Urothelium cell line (cell line): Measurements from ENCODE around the gene SPACA7.

ENCODE experiments used
- DNase-seq: peaks from one replicate; pipeline ENCODE4 v3.0.0; 2011; ENCODE audit warnings: low spot score, mixed read lengths
- FAIRE-seq: peaks from 2 replicates; lab custom pipeline; 2011; peaks lifted over from hg19 to GRCh38; lab: Jason Lieb, UNC

The SPACA7 gene

DNA sequence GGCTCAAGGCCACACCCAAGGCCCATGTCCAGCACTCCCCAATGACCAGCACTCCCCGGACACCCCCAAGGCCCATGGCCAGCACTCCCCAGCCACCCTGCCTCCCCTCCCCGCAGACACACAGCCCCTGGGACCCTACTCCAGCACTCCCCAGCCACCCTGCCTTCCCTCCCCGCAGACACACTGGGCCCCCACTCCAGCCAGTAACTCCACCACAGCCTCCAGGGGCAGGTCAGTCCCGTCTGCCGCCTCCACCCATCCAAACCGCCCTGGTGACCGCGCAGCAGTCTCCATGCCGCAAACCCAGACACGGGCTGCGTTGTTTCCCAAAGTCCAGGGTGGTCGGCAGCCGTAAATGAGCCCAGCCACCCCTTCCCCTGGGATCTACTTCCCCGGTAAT is 70.7 kb downstream of the SPACA7 start:
- FAIRE-seq (no peak), DNase-seq (no peak)

- DNase-seq (no peak), FAIRE-seq (no peak)
Measured at GRCh38 chr13:112447306-112447705, 71.2 kb downstream of the SPACA7 start.

DNA sequence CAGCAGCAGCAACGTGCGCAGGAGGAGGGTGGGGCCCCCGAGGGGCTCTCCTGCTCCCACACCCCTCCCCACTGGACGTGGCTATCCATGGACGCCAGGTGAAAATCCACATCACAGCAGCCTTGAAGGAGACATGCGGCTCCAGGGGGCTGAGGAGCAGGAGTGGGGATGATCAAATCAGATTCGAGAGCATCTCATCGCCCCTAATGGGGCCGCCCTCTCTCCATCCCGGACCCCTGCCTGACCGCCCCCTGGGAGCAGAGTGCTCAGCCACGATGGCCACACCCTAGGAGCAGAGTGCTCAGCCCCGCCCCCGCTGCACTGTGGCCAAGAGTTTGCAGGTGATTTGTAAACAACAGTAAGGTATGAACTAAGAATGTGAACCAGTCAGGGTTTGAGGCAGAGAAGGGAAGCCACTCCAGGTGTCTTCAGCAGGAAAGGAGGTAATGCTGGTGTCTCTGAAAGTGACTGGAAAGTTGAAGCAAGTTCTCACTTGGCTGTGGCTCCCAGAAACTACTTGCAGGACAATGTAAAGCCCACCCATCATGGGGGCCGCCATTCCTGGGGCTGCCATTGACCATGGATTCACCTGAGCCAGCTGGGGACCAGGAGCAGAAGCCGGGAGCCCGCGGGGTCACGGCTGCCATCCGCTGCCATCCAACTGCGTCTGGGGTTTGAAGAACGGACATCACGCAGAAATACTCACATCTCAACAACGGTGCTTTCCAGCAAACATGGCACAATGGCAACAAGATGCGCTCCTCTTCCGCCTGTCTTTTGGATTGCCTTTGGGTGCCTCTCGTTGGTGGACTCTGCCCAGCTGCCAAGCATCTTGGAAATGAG is 71.8 kb downstream of the SPACA7 start:
- DNase-seq (no peak), FAIRE-seq (no peak)

- FAIRE-seq (no peak), DNase-seq (no peak)
Measured at GRCh38 chr13:112448621-112449544, 72.7 kb downstream of the SPACA7 start.

DNA sequence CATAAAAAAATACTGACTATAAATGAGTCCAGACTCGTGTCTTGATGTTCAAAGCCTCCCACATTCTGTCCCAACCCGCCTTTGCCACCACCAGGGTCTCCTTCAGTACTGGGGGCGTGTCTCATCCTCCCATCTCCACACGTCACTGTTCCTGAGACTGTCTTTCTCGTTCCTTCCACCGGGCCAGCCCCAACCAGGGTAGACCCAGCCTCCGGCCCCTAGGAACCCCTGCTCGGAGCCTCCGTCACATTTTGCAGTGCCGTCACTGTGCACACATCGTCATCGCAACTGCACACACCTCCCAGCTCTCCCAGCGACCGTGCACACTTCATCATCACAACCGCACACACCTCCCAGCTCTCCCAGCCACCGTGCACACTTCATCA is 73.4 kb downstream of the SPACA7 start:
- no peak for FAIRE-seq

GRCh38 chr13:112450118-112450903 is 74.2 kb downstream of the SPACA7 start:
- no peak for DNase-seq

More for the DNA sequence above, 73.4 kb downstream of the SPACA7 start:
- DNase-seq = no peak

DNA sequence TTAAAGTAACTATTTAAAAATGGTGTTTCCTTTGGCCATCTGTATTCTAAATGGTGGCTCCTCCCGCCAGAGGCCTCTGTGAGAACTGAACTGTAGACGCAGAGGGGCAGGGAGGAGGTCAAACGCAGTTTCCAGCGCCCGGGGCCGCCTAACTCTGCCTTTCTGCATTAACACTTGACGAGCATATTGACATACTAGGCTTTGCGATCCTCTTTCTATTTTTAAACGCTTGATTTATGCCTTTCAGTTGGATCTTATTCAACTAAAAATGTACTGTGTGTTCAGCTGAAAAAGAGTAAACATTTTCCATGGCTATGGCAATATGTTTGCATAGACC is 74.7 kb downstream of the SPACA7 start:
- FAIRE-seq (no peak), DNase-seq (no peak)

More at GRCh38 chr13:112450118-112450903, 74.2 kb downstream of the SPACA7 start:
- FAIRE-seq = no peak

- no peak for FAIRE-seq
Measured at GRCh38 chr13:112451512-112452379, 75.6 kb downstream of the SPACA7 start.

DNA sequence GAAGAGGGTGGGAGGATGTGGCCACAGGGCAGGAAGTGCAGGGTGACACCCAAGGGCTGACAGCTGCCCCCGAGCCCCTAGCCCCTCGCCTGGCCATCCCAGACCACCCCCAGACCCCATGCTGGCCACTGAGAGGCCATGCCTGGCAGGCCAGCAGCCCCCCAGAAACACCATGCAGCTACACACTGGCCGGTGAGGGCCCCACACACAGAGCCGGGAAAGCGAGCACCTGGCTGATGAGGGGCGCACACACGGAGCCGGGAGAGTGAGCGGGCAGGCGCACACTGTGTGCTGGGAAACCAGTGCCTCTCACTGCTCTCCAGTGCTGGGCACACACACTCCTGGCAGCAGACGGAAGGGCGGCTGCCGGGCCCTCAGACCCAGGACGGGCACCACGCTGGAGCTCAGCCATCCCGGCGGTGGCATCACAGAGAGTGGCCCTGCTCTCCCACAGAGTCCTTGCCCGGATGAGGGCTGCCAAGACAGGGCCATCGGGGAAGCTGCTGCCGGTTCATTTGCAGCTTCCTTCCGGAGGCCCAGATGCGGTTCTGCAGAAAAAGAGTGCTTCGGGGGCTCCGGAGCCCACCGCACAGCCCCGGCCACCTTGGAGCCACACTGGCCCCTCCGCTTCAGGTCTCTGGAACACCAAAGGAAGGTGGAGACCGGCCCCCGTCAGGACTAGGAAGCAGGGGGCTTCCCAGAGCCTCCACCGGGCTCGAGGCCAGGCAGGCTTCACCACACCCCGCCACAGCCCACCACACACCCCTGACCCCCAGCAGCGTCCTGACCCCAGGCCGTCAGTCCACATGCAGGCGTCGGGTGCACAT is 76.4 kb downstream of the SPACA7 start:
- FAIRE-seq (no peak), DNase-seq (no peak)

More at GRCh38 chr13:112451512-112452379, 75.6 kb downstream of the SPACA7 start:
- DNase-seq = no peak

DNA sequence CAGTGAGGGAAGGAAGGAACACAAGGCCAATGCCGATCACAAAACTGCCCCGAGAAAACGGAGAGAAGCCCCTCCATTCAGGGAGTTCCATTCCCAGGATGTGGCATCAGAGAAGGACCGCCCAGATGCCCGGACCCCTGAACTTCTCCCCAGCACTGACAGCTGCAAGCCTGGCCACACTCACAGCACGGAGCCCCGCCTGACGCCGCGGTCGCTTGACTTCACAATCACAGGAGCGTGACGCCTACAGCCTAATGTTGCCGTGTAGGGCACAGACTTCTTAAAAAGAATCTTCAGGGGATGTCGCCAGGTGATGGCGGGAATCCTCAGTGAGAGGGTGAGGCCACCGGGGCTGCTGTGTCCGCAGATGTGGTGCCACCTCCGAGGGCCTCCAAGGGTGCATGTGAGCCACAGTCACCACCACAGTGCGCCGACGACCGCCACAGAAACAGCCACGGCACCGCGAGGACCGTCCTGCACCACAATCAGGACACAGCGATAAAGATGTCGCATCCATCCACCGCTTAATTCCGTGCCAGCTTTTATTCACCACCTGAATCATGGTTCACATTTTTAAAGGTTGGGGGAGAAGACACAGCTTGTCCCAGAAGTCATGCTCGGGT is 77.2 kb downstream of the SPACA7 start:
- no peak for FAIRE-seq
- DNase-seq = no peak

- no peak for FAIRE-seq
Measured at GRCh38 chr13:112453874-112454647, 77.9 kb downstream of the SPACA7 start.

GRCh38 chr13:112454648-112455334 is 78.6 kb downstream of the SPACA7 start:
- no peak for FAIRE-seq
- DNase-seq = no peak

More at GRCh38 chr13:112453874-112454647, 77.9 kb downstream of the SPACA7 start:
- DNase-seq = no peak

DNA sequence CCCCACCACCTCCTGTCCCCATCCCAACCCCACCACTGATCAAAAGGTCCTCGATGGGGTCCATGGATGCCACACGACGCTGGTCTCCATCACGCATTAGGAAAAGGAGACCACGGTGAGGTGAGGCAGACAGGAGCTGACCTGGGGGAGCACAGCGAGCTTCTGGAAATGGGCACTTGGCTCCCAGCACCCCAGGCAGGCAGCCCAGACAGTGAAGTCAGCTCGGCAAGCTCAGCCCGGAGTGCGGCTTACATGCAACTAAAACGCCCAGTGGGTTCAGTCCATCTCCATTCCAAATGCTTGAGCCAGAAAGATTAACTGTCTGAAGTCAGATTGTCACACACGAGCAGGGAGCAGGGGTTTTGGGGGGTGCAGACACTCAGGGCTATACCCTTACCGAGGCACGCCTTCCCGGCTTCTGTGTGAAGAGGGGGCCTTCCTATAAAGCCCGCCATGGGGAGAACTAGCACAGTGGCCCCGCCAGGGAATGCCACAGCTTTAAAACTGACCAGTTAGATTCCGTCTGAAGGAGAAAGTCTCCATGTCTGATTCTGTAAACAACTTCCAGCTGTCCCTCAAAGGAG is 79.4 kb downstream of the SPACA7 start:
- FAIRE-seq (no peak), DNase-seq (no peak)

- FAIRE-seq = no peak
- no peak for DNase-seq
Measured at GRCh38 chr13:112456138-112457056, 80.2 kb downstream of the SPACA7 start.

DNA sequence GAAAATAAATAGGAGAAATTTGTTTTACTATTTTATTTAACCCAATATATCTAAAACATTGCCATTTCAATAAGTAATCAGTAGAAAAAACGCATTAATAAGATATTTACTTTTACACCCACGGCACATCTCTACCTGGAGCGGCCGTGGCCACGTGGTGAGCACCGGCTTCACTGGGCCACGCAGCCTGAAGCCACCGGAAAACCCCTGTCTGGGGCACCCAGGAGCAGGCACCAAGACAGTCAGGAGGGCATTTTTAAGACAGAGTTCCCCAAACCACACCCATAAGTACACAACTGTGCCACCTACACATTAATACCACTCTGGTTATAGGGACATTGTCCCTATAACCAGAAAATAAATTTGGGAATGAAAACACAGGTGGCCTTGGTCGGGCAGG is 80.9 kb downstream of the SPACA7 start:
- FAIRE-seq (no peak), DNase-seq (no peak)

DNA sequence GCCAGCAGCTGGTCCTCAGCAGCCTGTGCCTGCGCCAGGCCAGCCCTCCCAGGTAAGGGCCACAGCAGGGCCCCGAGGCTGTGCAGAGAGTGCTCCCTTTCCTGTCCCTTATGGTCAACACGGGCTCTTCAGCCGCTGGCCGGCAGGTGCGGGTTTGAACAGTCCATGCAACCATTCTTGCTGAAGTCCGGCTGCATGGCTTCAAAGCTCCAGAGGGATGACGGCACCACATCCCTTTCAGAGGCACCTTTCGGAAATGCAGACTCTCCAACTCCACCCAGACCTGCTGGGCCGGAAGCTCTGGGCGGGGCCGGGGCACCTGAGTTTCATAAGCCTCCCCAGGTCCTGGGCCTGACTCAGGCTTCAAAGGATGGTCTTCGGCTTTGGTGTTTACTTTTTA is 81.3 kb downstream of the SPACA7 start:
- FAIRE-seq = no peak
- DNase-seq = no peak
